Heart left ventricle (tissue), 13 donors: Measurements from ENCODE around the gene FASTKD1.

ENCODE experiments used
- CTCF ChIP-seq, 12 donors: fragments of 200-600 bp; sonication (generic) in 4 of 12; IDR thresholded peaks; one replicate each; pipeline versions ENCODE4 v1.5.0 to v1.8.0; 2018 to 2022; ENCODE audit warnings: antibody characterized with exemption in 12 of 12, mild to moderate bottlenecking in 5 of 12
- POLR2A ChIP-seq, 2 donors: fragments of 450-650 bp; IDR thresholded peaks; one replicate each; pipeline ENCODE4 v1.6.1; 2017; ENCODE audit warnings: antibody characterized with exemption in 2 of 2, mild to moderate bottlenecking in 2 of 2, moderate library complexity in 2 of 2
- donor health status: ischemic (EF 13 %, LVEDD 7.1; RV severe dilation, severe dysfunction).
- donor health status: DM: no; HTN: yes; CAD: no.
- donor health status: DM: no; HTN: no; CAD: no.
- donor health status: ischemic (EF 25% LVEDD 6.9; RV normal size, moderate dysfunction).
- donor health status: ischemic (EF 25% LVEDD 5.7; RV mildly dilated, moderate dysfunction).
- donor health status: ischemic (EF 35%, LVEDD 5.7; RV mildly dilated, moderate dysfunction).
- donor health status: nonischemic (EF 11% LVEDD 7.7; RV severe dilation, severe dysfunction).
- donor health status: DM: yes; HTN: yes; CAD: no.
- donor health status: PGD.
- donor health status: ischemic (EF 29% LVEDD 5.4; RV normal size, mild dysfunction).
- donor health status: nonischemic (EF 23%, LVEDD 6.1; RV moderate dilation, normal function).

GRCh38 chr2:169528271-169528701 is 45.4 kb downstream of the FASTKD1 start:
- TF ChIP-seq POLR2A (IDR thresholded peaks at IDR 0.05), result no peak
- TF ChIP-seq CTCF (IDR thresholded peaks at IDR 0.05), result peak; percentile 72 to 90 (median 86)
